ENCODE measurements around the gene GALNT15. TPM values are rescaled to one million over a fixed set of nuclear protein-coding genes. Genes with fewer than 3 reads are reported as not detected.

Gene GALNT15
- total and polyA plus RNA-seq, 8 donors = 4.2 to 133 (median 25.3) TPM

GRCh38 chr3:16264708-16265454 lies 90.4 kb downstream of the GALNT15 start, which contains the start of the genes DPH3 and OXNAD1:
Gene DPH3 (minus strand): TSS chr3:16264943. CDS start chr3:16264876, 67 bp downstream.
Gene OXNAD1 (plus strand): TSS chr3:16265212. CDS start chr3:16270953, 5,741 bp downstream.
- DNase-seq = peak; percentile 100
- Histone ChIP-seq H3K27ac (peak within 1 kb of the TSS; percentile 91 to 95 (median 94)), H3K4me1 (peaks cover 21 to 61% (median 51%) of the 10 kb centered on the region in 4 donors), H3K27me3 (no peaks in the 10 kb centered on the region), H3K4me3 (peak within 1 kb of the TSS; percentile 75 to 94 (median 83)), H3K9me3 (no peaks in the 10 kb centered on the region), H3K36me3 (peaks cover 0 to 29% (median 18%) of the 10 kb centered on the region in 4 donors)
- intact Hi-C loops (cut with DNase I; ENCODE audit: low total_unique reads) = no loop called here
- TF ChIP-seq, protein P1, sequence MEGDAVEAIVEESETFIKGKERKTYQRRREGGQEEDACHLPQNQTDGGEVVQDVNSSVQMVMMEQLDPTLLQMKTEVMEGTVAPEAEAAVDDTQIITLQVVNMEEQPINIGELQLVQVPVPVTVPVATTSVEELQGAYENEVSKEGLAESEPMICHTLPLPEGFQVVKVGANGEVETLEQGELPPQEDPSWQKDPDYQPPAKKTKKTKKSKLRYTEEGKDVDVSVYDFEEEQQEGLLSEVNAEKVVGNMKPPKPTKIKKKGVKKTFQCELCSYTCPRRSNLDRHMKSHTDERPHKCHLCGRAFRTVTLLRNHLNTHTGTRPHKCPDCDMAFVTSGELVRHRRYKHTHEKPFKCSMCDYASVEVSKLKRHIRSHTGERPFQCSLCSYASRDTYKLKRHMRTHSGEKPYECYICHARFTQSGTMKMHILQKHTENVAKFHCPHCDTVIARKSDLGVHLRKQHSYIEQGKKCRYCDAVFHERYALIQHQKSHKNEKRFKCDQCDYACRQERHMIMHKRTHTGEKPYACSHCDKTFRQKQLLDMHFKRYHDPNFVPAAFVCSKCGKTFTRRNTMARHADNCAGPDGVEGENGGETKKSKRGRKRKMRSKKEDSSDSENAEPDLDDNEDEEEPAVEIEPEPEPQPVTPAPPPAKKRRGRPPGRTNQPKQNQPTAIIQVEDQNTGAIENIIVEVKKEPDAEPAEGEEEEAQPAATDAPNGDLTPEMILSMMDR (IDR thresholded peaks at IDR 0.05) = peak in 1 of 7 experiments; percentile 31
- TF ChIP-seq POLR2A (IDR thresholded peaks at IDR 0.05) = peak in 2 of 4 donors; percentile 43 to 64
- peak; percentile 87 to 98 (median 93) for TF ChIP-seq POLR2AphosphoS5 (IDR thresholded peaks at IDR 0.05)
- no peak for TF ChIP-seq EP300 (IDR thresholded peaks at IDR 0.05)
- WGBS, 5 donors = 0 to 1% (median 0%) methylated on average over 11 to 61 of the region's 61 CpGs

- no peaks in the 10 kb centered on the region for H3K9me3 ChIP-seq
- TF ChIP-seq EP300 (IDR thresholded peaks at IDR 0.05) (no peak), POLR2A (IDR thresholded peaks at IDR 0.05) (no peak)
- TF ChIP-seq, protein P1 (IDR thresholded peaks at IDR 0.05) = no peak
- H3K4me1 ChIP-seq = peaks cover 21 to 61% (median 51%) of the 10 kb centered on the region in 4 donors
- peak overlapping the region; percentile 91 to 95 (median 94) for H3K27ac ChIP-seq
- 0 to 4% (median 0%) methylated on average over 6 of the region's 6 CpGs for WGBS, 5 donors
- no peak for DNase-seq
- H3K36me3 ChIP-seq = peaks cover 0 to 29% (median 13%) of the 10 kb centered on the region in 4 donors
- H3K27me3 ChIP-seq = no peaks in the 10 kb centered on the region
- intact Hi-C loops (cut with DNase I; ENCODE audit: low total_unique reads) = no loop called here
- peak overlapping the region; percentile 75 to 94 (median 83) for H3K4me3 ChIP-seq
These were observed 90.9 kb downstream of the GALNT15 start for GRCh38 chr3:16265455-16265786.

DNA sequence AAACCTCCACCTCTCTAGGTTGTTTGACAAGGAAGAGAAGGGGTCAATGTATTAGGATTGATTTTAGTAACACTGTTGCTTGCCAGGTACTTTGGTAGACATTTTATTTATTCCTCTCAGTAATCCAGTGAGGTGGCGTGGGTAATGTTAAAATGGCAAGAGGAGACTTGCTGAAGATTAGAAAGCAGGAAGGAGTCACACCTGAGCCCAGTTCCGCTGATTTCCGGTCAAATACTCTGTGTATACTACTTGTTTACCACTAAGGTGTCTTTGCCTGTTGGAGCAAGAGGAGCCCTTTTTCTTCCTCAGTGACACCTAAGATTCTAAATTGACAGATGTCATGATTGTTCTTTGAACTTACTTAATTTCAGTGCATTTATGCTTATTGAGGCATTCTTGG lies 92.2 kb downstream of the GALNT15 start:
- DNase-seq = no peak
- H3K9me3 ChIP-seq = no peaks in the 10 kb centered on the region
- 57 to 82% (median 65%) methylated on average over 3 of the region's 3 CpGs for WGBS, 5 donors
- H3K4me1 ChIP-seq = peaks cover 21 to 59% (median 50%) of the 10 kb centered on the region in 4 donors
- no peaks in the 10 kb centered on the region for H3K27me3 ChIP-seq
- H3K4me3 ChIP-seq = peak overlapping the region in 1 of 4 donors; percentile 94
- peak overlapping the region in 1 of 5 donors; percentile 95 for H3K27ac ChIP-seq
- TF ChIP-seq, protein P1 (IDR thresholded peaks at IDR 0.05) = no peak
- no peak for TF ChIP-seq POLR2A (IDR thresholded peaks at IDR 0.05)
- TF ChIP-seq POLR2AphosphoS5 (IDR thresholded peaks at IDR 0.05) = no peak
- no peak for TF ChIP-seq EP300 (IDR thresholded peaks at IDR 0.05)
- H3K36me3 ChIP-seq = peaks cover 9 to 30% (median 15%) of the 10 kb centered on the region in 4 donors
- intact Hi-C loops (cut with DNase I; ENCODE audit: low total_unique reads) = no loop called here

DNA sequence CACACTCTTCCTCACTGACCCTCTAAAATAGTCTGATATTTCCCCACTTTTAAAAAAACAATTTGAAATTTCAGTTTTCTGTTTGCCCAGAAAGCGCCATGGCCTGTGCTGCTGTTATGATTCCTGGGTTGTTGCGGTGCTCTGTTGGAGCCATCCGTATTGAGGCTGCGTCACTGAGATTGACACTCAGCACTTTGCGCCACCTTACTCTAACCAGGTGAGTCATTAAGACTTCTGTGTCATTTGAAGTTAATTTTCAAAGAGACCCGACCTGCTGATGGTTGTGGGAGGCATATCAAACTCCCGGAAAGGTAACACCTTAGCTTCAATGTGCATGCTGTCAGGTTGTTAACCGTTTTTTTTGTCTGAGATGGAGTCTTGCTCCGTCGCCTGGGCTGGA lies 96.4 kb downstream of the GALNT15 start:
- Histone ChIP-seq H3K27me3 (no peaks in the 10 kb centered on the region), H3K36me3 (peaks cover 24 to 61% (median 40%) of the 10 kb centered on the region in 4 donors), H3K9me3 (no peaks in the 10 kb centered on the region), H3K27ac (no peak overlapping the region), H3K4me1 (peaks cover 7 to 27% (median 23%) of the 10 kb centered on the region in 4 donors), H3K4me3 (no peak overlapping the region)
- intact Hi-C loops (cut with DNase I; ENCODE audit: low total_unique reads) = no loop called here
- WGBS, 5 donors = 92 to 96% (median 95%) methylated on average over 10 of the region's 10 CpGs
- no peak for TF ChIP-seq POLR2AphosphoS5 (IDR thresholded peaks at IDR 0.05)
- TF ChIP-seq, protein P1 (IDR thresholded peaks at IDR 0.05) = no peak
- no peak for TF ChIP-seq POLR2A (IDR thresholded peaks at IDR 0.05)
- no peak for TF ChIP-seq EP300 (IDR thresholded peaks at IDR 0.05)
- no peak for DNase-seq

All from stomach (tissue), 9 donors.